ENCODE results near the gene C11orf21. TPM values are rescaled to one million over a fixed set of nuclear protein-coding genes. Genes with fewer than 3 reads are reported as not detected.
A peak's percentile ranks its signal among the peaks of the same experiment; 100 is the strongest.

C11orf21 gene
- polyA plus RNA-seq, 1 of the 3 experiments (the other 2 are of a cell fraction): 0.03 TPM

DNA sequence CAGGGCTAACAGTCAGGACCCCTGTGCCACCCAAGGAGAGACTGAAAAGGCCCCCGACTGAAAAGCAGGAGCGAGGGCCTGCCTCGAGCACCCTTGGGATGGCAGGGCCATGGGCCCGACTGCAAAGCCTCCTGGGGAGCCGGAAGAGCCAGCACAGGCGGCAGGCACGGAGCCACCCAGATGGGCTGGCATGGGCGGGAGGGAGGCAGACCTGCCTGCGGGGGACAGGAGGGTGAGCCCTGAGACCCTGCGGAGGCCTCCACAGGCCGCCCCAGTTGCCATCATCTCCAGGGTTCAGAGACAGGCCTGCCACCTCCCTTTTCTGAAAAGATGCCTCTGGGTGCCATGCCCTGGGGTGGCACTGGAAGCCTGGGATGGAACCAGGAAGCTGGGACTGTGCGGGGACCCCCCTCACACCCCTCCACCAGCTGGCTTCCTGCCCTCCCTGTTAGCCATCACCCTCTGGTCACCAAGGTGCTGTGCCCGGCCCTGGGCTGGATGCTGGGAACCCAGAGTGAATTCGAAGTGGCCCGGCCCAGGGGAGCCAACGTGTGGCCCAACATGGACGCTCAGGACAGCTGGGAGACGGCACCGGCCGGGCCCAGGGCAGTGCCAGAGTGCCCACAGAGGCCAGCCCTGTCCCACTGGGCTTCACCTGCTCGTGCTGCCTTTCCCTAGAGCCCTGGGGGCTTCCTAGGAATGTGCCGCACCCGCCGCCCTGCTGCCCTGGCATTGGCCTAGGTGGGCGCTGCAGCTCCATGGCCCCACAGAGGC is 13.9 kb upstream of the C11orf21 start:
- H2AFZ ChIP-seq (ENCODE audit: low read depth): peak overlapping the region; percentile 79; the same call in 1 of the 2 replicates
- ChIA-PET CTCF (interaction anchor here (2.8 to 10.5 kb wide), 2 partner anchors 11 to 105 kb away, joined by 23 to 101 read pairs; no protein-coding TSS in a partner anchor), POLR2A (interaction anchor here (1.7 kb wide), 1 partner anchor 63 kb away, joined by 5 read pairs; no protein-coding TSS in a partner anchor)
- no peaks in the 10 kb centered on the region for H3K79me2 ChIP-seq (ENCODE audit: insufficient read depth)
- no peaks in the 10 kb centered on the region for H3F3A ChIP-seq (replicated peaks; ENCODE audit: insufficient read depth)
- DNase-seq: no peak
- 50% methylated on average over 2 of the region's 25 CpGs for whole genome bisulfite sequencing (ENCODE audit: low lambda C conversion rate)
- H3K27ac ChIP-seq (ENCODE audit: low read depth in 2 of 2, low read length in 1 of 2): peak overlapping the region in 1 of 2 experiments; percentile 62; a peak in 2 of 4 replicates
- no peaks in the 10 kb centered on the region for H3K9me3 ChIP-seq
- H3K9ac ChIP-seq: no peak overlapping the region
- TF ChIP-seq, protein P1, sequence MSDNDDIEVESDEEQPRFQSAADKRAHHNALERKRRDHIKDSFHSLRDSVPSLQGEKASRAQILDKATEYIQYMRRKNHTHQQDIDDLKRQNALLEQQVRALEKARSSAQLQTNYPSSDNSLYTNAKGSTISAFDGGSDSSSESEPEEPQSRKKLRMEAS (IDR thresholded peaks at IDR 0.05; ENCODE audit: low read depth): no peak
- TF ChIP-seq TCF12 (IDR thresholded peaks at IDR 0.05) (no peak), RAD21 (IDR thresholded peaks at IDR 0.05; ENCODE audit: low read length) (no peak), FOXM1 (IDR thresholded peaks at IDR 0.05; ENCODE audit: low read depth) (no peak)
- no peak overlapping the region for H3K4me3 ChIP-seq (ENCODE audit: low read depth in 2 of 2, low read length in 1 of 2)
- no peaks in the 10 kb centered on the region for H3K36me3 ChIP-seq (replicated peaks in 1 of 2; ENCODE audit: control insufficient read depth in 1 of 2, insufficient read depth in 2 of 2, low read length in 1 of 2)
- no peak overlapping the region for H3K4me2 ChIP-seq
- H3K27me3 ChIP-seq (ENCODE audit: insufficient read depth): no peaks in the 10 kb centered on the region
- no peaks in the 10 kb centered on the region for H4K20me1 ChIP-seq (ENCODE audit: insufficient read depth)
- H3K9me2 ChIP-seq: no peaks in the 10 kb centered on the region
- peaks cover 26% of the 10 kb centered on the region in 2 experiments; a peak in 3 of 4 replicates for H3K4me1 ChIP-seq (ENCODE audit: control insufficient read depth in 1 of 2, insufficient read depth in 2 of 2, low read depth in 1 of 2, low read length in 1 of 2)

DNA sequence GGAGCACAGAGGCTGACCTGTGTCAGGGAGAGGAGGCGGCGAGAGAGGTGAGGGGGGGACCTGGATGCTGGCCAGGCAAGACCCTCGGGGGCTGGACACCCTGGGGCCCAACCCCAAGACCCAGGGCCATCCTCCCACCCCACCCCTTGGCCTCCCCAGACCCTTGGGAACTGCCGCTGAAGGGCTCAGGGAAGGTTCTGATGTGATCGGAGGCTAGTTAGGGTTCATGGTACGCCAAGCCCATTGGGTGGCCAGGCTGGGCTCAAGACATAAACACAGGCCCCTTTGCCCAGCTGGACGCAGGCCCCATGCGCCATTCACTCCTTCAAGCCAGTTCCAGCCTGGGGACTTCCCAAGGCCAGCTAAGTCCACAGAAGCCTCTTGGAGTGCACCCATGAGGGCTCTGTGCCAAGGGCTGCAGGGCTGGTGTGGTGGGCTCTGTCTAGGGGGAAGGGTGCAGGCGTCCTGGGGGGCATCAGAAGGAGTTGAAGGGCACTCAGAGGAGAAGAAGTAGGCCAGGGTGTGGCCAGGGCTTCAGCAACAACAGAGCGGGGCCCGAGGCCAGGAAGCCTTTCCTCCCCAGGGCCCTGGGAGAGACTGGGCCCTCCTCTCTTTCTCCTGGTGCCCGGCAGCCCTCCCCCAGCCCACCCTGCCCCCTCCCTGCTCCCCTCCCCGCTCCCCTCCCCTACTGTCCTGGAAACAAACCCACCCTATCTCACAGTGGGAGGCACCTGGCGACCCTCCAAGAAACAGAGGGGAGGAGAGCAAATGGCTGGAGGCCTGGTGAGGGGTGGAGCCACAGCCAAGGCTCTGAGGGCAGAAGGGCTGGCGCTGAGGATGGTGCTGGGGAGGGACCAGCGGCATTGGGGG is 13.0 kb upstream of the C11orf21 start:
- peak overlapping the region; percentile 41; the same call in 1 of the 2 replicates for H3K4me2 ChIP-seq
- no peaks in the 10 kb centered on the region for H3K9me2 ChIP-seq
- H3K4me3 ChIP-seq (ENCODE audit: low read depth in 2 of 2, low read length in 1 of 2): no peak overlapping the region
- no peaks in the 10 kb centered on the region for H3K27me3 ChIP-seq (ENCODE audit: insufficient read depth)
- CTCF ChIA-PET: interaction anchor here (0.8 to 10.5 kb wide), 4 partner anchors 10 to 120 kb away, joined by 3 to 101 read pairs (median 6); partner anchors contain the start of gene TSSC4
- peak overlapping the region; percentile 27 to 74; a peak in 3 of 4 replicates for H3K27ac ChIP-seq (ENCODE audit: low read depth in 2 of 2, low read length in 1 of 2)
- H3K79me2 ChIP-seq (ENCODE audit: insufficient read depth): no peaks in the 10 kb centered on the region
- no peaks in the 10 kb centered on the region for H4K20me1 ChIP-seq (ENCODE audit: insufficient read depth)
- peak; percentile 95 for DNase-seq
- H3K9ac ChIP-seq: no peak overlapping the region
- no peaks in the 10 kb centered on the region for H3K36me3 ChIP-seq (replicated peaks in 1 of 2; ENCODE audit: control insufficient read depth in 1 of 2, insufficient read depth in 2 of 2, low read length in 1 of 2)
- TF ChIP-seq, protein P2, sequence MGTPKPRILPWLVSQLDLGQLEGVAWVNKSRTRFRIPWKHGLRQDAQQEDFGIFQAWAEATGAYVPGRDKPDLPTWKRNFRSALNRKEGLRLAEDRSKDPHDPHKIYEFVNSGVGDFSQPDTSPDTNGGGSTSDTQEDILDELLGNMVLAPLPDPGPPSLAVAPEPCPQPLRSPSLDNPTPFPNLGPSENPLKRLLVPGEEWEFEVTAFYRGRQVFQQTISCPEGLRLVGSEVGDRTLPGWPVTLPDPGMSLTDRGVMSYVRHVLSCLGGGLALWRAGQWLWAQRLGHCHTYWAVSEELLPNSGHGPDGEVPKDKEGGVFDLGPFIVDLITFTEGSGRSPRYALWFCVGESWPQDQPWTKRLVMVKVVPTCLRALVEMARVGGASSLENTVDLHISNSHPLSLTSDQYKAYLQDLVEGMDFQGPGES (IDR thresholded peaks at IDR 0.05; ENCODE audit: low read depth, low read length): no peak
- peak; percentile 41; the same call in 1 of the 2 replicates for TF ChIP-seq POLR2AphosphoS5 (IDR thresholded peaks at IDR 0.05; ENCODE audit: low read depth, low read length)
- peak; percentile 7 for TF ChIP-seq CHD2 (IDR thresholded peaks at IDR 0.05; ENCODE audit: low read length, partially characterized antibody)
- TF ChIP-seq, protein P3, sequence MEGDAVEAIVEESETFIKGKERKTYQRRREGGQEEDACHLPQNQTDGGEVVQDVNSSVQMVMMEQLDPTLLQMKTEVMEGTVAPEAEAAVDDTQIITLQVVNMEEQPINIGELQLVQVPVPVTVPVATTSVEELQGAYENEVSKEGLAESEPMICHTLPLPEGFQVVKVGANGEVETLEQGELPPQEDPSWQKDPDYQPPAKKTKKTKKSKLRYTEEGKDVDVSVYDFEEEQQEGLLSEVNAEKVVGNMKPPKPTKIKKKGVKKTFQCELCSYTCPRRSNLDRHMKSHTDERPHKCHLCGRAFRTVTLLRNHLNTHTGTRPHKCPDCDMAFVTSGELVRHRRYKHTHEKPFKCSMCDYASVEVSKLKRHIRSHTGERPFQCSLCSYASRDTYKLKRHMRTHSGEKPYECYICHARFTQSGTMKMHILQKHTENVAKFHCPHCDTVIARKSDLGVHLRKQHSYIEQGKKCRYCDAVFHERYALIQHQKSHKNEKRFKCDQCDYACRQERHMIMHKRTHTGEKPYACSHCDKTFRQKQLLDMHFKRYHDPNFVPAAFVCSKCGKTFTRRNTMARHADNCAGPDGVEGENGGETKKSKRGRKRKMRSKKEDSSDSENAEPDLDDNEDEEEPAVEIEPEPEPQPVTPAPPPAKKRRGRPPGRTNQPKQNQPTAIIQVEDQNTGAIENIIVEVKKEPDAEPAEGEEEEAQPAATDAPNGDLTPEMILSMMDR (IDR thresholded peaks at IDR 0.05): no peak
- peak; percentile 63; the same call in 1 of the 2 replicates for TF ChIP-seq NFIC (IDR thresholded peaks at IDR 0.05; ENCODE audit: borderline replicate concordance)
- no peaks in the 10 kb centered on the region for H3F3A ChIP-seq (replicated peaks; ENCODE audit: insufficient read depth)
- peak overlapping the region; percentile 79; the same call in 1 of the 2 replicates for H2AFZ ChIP-seq (ENCODE audit: low read depth)
- POLR2A ChIA-PET: interaction anchor here (0.6 kb wide), 1 partner anchor 124 kb away, joined by 4 read pairs; no protein-coding TSS in a partner anchor
- H3K4me1 ChIP-seq (ENCODE audit: control insufficient read depth in 1 of 2, insufficient read depth in 2 of 2, low read depth in 1 of 2, low read length in 1 of 2): peaks cover 26% of the 10 kb centered on the region in 2 experiments; a peak in 3 of 4 replicates
- WGBS (ENCODE audit: low lambda C conversion rate): 31% methylated on average over 8 of the region's 16 CpGs
- no peaks in the 10 kb centered on the region for H3K9me3 ChIP-seq
